HCT116 (cell line): Measurements from ENCODE around the gene STBD1.

Source experiments
- CBX3 ChIP-seq: IDR thresholded peaks from 2 replicates; pipeline ENCODE4 v1.6.1; 2012; ENCODE audit warnings: low read depth
- EGR1 ChIP-seq: IDR thresholded peaks from 2 replicates; pipeline ENCODE4 v1.6.1; 2012; ENCODE audit warnings: low read depth
- JUND ChIP-seq: IDR thresholded peaks from 2 replicates; pipeline ENCODE4 v1.6.1; 2012
- POLR2A ChIP-seq: IDR thresholded peaks from 2 replicates; pipeline ENCODE4 v1.7.0; 2011; ENCODE audit warnings: borderline replicate concordance; ENCODE audit not compliant: insufficient read depth, insufficient read length; ENCODE audit errors: extremely low read depth
- RAD21 ChIP-seq: IDR thresholded peaks from 2 replicates; pipeline ENCODE4 v1.6.1; 2012; ENCODE audit warnings: low read depth, mild to moderate bottlenecking
- TF ChIP-seq, protein P1 (sequence below), 3 experiments: fragments of 200-600 bp in 1 of 3; sonication (generic) in 1 of 3; IDR thresholded peaks in 2 of 3; conservative IDR thresholded peaks in 1 of 3; 2 replicates each; pipeline ENCODE4 v1.5.1; 2012 to 2017; ENCODE audit warnings: low read depth in 2 of 3, low read length in 2 of 3, antibody characterized with exemption in 1 of 3, borderline replicate concordance in 1 of 3, control low read depth in 1 of 3, mild to moderate bottlenecking in 1 of 3, mixed read lengths in 1 of 3, mixed run types in 1 of 3, moderate library complexity in 1 of 3; ENCODE audit not compliant: insufficient read depth in 1 of 3
- TF ChIP-seq, protein P2 (sequence below): IDR thresholded peaks from 2 replicates; pipeline ENCODE4 v1.6.1; 2011; ENCODE audit warnings: mild to moderate bottlenecking, low read length, moderate library complexity; ENCODE audit not compliant: insufficient replicate concordance; ENCODE audit errors: extremely low read depth

DNA sequence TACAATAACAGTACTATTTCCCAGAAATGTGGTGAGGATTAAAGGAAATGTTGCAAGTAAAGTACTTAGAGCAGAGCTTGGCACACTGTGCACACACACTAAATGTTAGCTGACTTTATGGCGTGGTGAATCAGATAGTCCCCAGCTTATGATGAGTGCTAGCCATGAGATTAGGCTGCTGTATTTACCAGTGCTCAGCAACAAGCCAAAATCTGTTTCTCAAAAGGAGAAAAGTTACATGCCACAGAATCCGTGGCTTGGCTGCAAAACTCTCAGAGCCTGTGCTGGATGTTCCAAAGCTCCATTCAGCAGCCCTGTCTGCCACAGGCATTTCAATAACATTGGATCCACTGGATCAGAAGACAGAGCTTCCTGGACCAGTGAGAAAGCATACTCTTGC, 12.8 kb upstream of the STBD1 start:
- TF ChIP-seq EGR1 (no peak), JUND (no peak), POLR2A (no peak), CBX3 (no peak), RAD21 (no peak)
- TF ChIP-seq, protein P1, sequence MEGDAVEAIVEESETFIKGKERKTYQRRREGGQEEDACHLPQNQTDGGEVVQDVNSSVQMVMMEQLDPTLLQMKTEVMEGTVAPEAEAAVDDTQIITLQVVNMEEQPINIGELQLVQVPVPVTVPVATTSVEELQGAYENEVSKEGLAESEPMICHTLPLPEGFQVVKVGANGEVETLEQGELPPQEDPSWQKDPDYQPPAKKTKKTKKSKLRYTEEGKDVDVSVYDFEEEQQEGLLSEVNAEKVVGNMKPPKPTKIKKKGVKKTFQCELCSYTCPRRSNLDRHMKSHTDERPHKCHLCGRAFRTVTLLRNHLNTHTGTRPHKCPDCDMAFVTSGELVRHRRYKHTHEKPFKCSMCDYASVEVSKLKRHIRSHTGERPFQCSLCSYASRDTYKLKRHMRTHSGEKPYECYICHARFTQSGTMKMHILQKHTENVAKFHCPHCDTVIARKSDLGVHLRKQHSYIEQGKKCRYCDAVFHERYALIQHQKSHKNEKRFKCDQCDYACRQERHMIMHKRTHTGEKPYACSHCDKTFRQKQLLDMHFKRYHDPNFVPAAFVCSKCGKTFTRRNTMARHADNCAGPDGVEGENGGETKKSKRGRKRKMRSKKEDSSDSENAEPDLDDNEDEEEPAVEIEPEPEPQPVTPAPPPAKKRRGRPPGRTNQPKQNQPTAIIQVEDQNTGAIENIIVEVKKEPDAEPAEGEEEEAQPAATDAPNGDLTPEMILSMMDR (IDR thresholded peaks at IDR 0.05 in 2 of 3, conservative IDR thresholded peaks at IDR 0.05 in 1 of 3; ENCODE audit: borderline replicate concordance in 1 of 3, insufficient read depth in 1 of 3, low read depth in 2 of 3, low read length in 2 of 3): no peak
- TF ChIP-seq, protein P2, sequence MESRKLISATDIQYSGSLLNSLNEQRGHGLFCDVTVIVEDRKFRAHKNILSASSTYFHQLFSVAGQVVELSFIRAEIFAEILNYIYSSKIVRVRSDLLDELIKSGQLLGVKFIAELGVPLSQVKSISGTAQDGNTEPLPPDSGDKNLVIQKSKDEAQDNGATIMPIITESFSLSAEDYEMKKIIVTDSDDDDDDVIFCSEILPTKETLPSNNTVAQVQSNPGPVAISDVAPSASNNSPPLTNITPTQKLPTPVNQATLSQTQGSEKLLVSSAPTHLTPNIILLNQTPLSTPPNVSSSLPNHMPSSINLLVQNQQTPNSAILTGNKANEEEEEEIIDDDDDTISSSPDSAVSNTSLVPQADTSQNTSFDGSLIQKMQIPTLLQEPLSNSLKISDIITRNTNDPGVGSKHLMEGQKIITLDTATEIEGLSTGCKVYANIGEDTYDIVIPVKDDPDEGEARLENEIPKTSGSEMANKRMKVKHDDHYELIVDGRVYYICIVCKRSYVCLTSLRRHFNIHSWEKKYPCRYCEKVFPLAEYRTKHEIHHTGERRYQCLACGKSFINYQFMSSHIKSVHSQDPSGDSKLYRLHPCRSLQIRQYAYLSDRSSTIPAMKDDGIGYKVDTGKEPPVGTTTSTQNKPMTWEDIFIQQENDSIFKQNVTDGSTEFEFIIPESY: no peak
